IMR-90 (cell line): Measurements from ENCODE around the gene BROX. TPM values are rescaled to one million over a fixed set of nuclear protein-coding genes. Genes with fewer than 3 reads are reported as not detected.

ENCODE experiments used
- ATAC-seq: fragments of 200-7000 bp; cut with Tn5 transposase; 2 replicates; pipeline ENCODE4 v1.9.1; 2020; ENCODE audit warnings: low read depth, mild to moderate bottlenecking, moderate library complexity
- BruUV-seq: library from RNA; stranded (reverse); fragments of 400-500 nt; replicated peaks from 2 replicates; lab custom pipeline; 2021; lab: Mats Ljungman, UMichigan
- CTCF ChIA-PET: fragments of 300-600 bp; formaldehyde crosslinking; extraction: SDS; loops from one replicate; lab custom pipeline; 2021; ENCODE audit warnings: antibody characterized with exemption; lab: Yijun Ruan, JAX
- POLR2A ChIA-PET: fragments of 300-600 bp; sonication (Branson Sonifier 250); formaldehyde crosslinking; loops from one replicate; lab custom pipeline; 2022; ENCODE audit warnings: antibody characterized with exemption; ENCODE audit not compliant: unreplicated experiment; lab: Charles Lee
- DNase-seq: peaks from one replicate; pipeline ENCODE4 v3.0.0; 2013
- H2AFZ ChIP-seq: replicated peaks from 2 replicates; pipeline ENCODE3; 2013; ENCODE audit warnings: low read length, mild to moderate bottlenecking; ENCODE audit not compliant: poor library complexity
- H2AK5ac ChIP-seq: 2 replicates; pipeline ENCODE4 v1.6.1; 2013; ENCODE audit warnings: low read depth, low read length, inconsistent platforms
- H2AK9ac ChIP-seq: replicated peaks from 2 replicates; pipeline ENCODE3; 2013; ENCODE audit warnings: mild to moderate bottlenecking, low read depth, low read length, moderate library complexity; ENCODE audit not compliant: poor library complexity
- H2BK120ac ChIP-seq: 2 replicates; pipeline ENCODE4 v1.6.1; 2013; ENCODE audit warnings: low read depth, low read length, inconsistent platforms
- H2BK15ac ChIP-seq: 3 replicates; pipeline ENCODE4 v1.6.1; 2013; ENCODE audit warnings: low read depth, low read length, inconsistent platforms
- H2BK20ac ChIP-seq: 2 replicates; pipeline ENCODE4 v1.6.1; 2013; ENCODE audit warnings: low read depth, mild to moderate bottlenecking, inconsistent platforms, low read length, moderate library complexity
- H2BK5ac ChIP-seq: 2 replicates; pipeline ENCODE4 v1.6.1; 2013; ENCODE audit warnings: mild to moderate bottlenecking, low read depth, low read length, inconsistent platforms; ENCODE audit not compliant: poor library complexity, severe bottlenecking
- H3K14ac ChIP-seq: replicated peaks from 2 replicates; pipeline ENCODE4 v1.6.1; 2013; ENCODE audit warnings: low read depth, low read length, inconsistent platforms
- H3K18ac ChIP-seq: 2 replicates; pipeline ENCODE4 v1.6.1; 2013; ENCODE audit warnings: low read depth, low read length, control low read depth
- H3K23ac ChIP-seq: 2 replicates; pipeline ENCODE4 v1.6.1; 2013; ENCODE audit warnings: low read depth, low read length, inconsistent platforms
- H3K27ac ChIP-seq: 2 replicates; pipeline ENCODE4 v1.5.1; 2013; ENCODE audit warnings: mild to moderate bottlenecking, control low read depth, low read length; ENCODE audit not compliant: insufficient read depth
- H3K27me3 ChIP-seq: 2 replicates; pipeline ENCODE4 v1.6.1; 2013; ENCODE audit warnings: low read length; ENCODE audit not compliant: control insufficient read depth, insufficient read depth
- H3K36me3 ChIP-seq: 2 replicates; pipeline ENCODE4 v1.6.1; 2013; ENCODE audit warnings: low read length, mixed read lengths; ENCODE audit not compliant: control insufficient read depth, insufficient read depth
- H3K4ac ChIP-seq: 2 replicates; pipeline ENCODE4 v1.6.1; 2013; ENCODE audit warnings: low read depth, low read length, inconsistent platforms
- H3K4me1 ChIP-seq: 2 replicates; pipeline ENCODE4 v1.6.1; 2013; ENCODE audit warnings: low read length, mixed read lengths; ENCODE audit not compliant: control insufficient read depth, insufficient read depth
- H3K4me2 ChIP-seq: 2 replicates; pipeline ENCODE4 v1.6.1; 2013; ENCODE audit warnings: low read depth, mild to moderate bottlenecking, control low read depth, low read length, moderate library complexity
- H3K4me3 ChIP-seq: 2 replicates; pipeline ENCODE4 v1.5.1; 2013; ENCODE audit warnings: low read depth, mild to moderate bottlenecking, control low read depth, low read length, moderate library complexity; ENCODE audit not compliant: insufficient read depth
- H3K56ac ChIP-seq: 2 replicates; pipeline ENCODE4 v1.6.1; 2013; ENCODE audit warnings: low read length, inconsistent platforms; ENCODE audit not compliant: insufficient read depth; ENCODE audit errors: extremely low read depth
- H3K79me1 ChIP-seq, 2 experiments: 2 replicates each; pipeline ENCODE4 v1.6.1; 2013; ENCODE audit warnings: low read length in 2 of 2, inconsistent platforms in 1 of 2, low read depth in 1 of 2
- H3K9ac ChIP-seq: 2 replicates; pipeline ENCODE4 v1.6.1; 2013; ENCODE audit warnings: low read depth, low read length, control low read depth
- H3K9me1 ChIP-seq: 2 replicates; pipeline ENCODE4 v1.6.1; 2013; ENCODE audit warnings: low read length, inconsistent platforms; ENCODE audit not compliant: insufficient read depth
- H3K9me3 ChIP-seq: 2 replicates; pipeline ENCODE4 v1.6.1; 2013; ENCODE audit warnings: low read length; ENCODE audit not compliant: control insufficient read depth, insufficient read depth
- H4K20me1 ChIP-seq: 2 replicates; pipeline ENCODE4 v1.6.1; 2013; ENCODE audit warnings: low read length, inconsistent platforms; ENCODE audit not compliant: insufficient read depth
- H4K5ac ChIP-seq: 2 replicates; pipeline ENCODE4 v1.6.1; 2013; ENCODE audit warnings: mild to moderate bottlenecking, low read depth, low read length, control low read depth
- H4K8ac ChIP-seq, 2 experiments: 2 replicates each; pipeline ENCODE4 v1.6.1; 2013; ENCODE audit warnings: low read depth in 2 of 2, low read length in 2 of 2, control low read depth in 1 of 2, inconsistent platforms in 1 of 2
- H4K91ac ChIP-seq: 2 replicates; pipeline ENCODE4 v1.6.1; 2013; ENCODE audit warnings: low read depth, low read length, inconsistent platforms; ENCODE audit not compliant: insufficient read depth
- MAZ ChIP-seq: IDR thresholded peaks from 2 replicates; pipeline ENCODE4 v1.6.1; 2012; ENCODE audit warnings: low read depth, mild to moderate bottlenecking, low read length, improper control_type of control experiment, moderate library complexity, borderline replicate concordance
- WGBS, 2 experiments: methylation state at CpG; one replicate each; pipeline versions ENCODE4 v1.1.5 to v1.1.7; 2013; ENCODE audit warnings: missing lambda C conversion rate in 2 of 2; ENCODE audit not compliant: insufficient read length in 1 of 2; ENCODE audit errors: extremely low coverage in 2 of 2; 5-methylcytosine and 5-hydroxymethylcytosine counted together
- dilution Hi-C: fragments of 300-500 bp; cut with HindIII; formaldehyde crosslinking; loops from one replicate; pipeline ENCODE4 v1.14.3; 2018; ENCODE audit warnings: low sequenced_read_pairs; ENCODE audit not compliant: unreplicated experiment
- in situ Hi-C: fragments of 300-500 bp; cut with MboI; formaldehyde crosslinking; loops from 3 replicates; pipeline ENCODE4 v1.14.3; 2019; ENCODE audit warnings: low sequenced_read_pairs, inconsistent platforms, mixed read lengths
- intact Hi-C: fragments of 100-400 bp; cut with micrococcal nuclease; formaldehyde crosslinking; loops from 2 replicates; pipeline ENCODE4 v1.10.0; 2022
- polyA plus RNA-seq, 3 experiments: library from polyadenylated mRNA; depleted of rRNA; stranded (reverse); fragments of >200 nt; gene quantifications; 2 replicates each; pipeline ENCODE4 v1.2.3, GENCODE V29; 2012; ENCODE audit warnings: low replicate concordance in 1 of 3
- total RNA-seq: library from RNA; depleted of rRNA; stranded (reverse); fragments of >200 nt; gene quantifications from 2 replicates; pipeline ENCODE4 v1.2.3, GENCODE V29; 2012

The BROX gene
- total and polyA plus RNA-seq, 2 of the 4 experiments (the other 2 are of a cell fraction) = 6.8 to 43.4 TPM

GRCh38 chr1:222680080-222680479 is 32.3 kb upstream of the BROX start:
- Histone ChIP-seq H2AK5ac (no peak overlapping the region), H4K5ac (no peak overlapping the region), H3K23ac (no peak overlapping the region), H3K9me1 (peaks cover 4% of the 10 kb centered on the region), H3K9ac (no peak overlapping the region), H3K4me2 (no peak overlapping the region), H4K8ac (no peak overlapping the region), H2BK5ac (no peak overlapping the region), H4K20me1 (no peaks in the 10 kb centered on the region), H4K91ac (no peak overlapping the region), H3K4me1 (no peaks in the 10 kb centered on the region), H2AFZ (no peak overlapping the region), H3K14ac (no peak overlapping the region), H2BK120ac (no peak overlapping the region), H3K56ac (no peak overlapping the region), H2AK9ac (no peak overlapping the region), H2BK15ac (no peak overlapping the region), H3K4me3 (no peak overlapping the region), H3K4ac (no peak overlapping the region), H3K27ac (no peak overlapping the region), H3K18ac (no peak overlapping the region), H3K9me3 (no peaks in the 10 kb centered on the region), H3K27me3 (no peaks in the 10 kb centered on the region), H2BK20ac (no peak overlapping the region), H3K36me3 (peaks cover 14% of the 10 kb centered on the region), H3K79me1 (peaks cover 5 to 12% of the 10 kb centered on the region in 2 experiments; a peak in 2 of 4 replicates)
- no TSS peak for BruUV-seq
- no peak for TF ChIP-seq MAZ
- intact Hi-C loops (no loop called here), dilution Hi-C loops (no loop called here), in situ Hi-C loops (no loop called here)
- DNase-seq = no peak
- no peak for ATAC-seq
- ChIA-PET POLR2A (no interaction called here), CTCF (no interaction called here)
- WGBS, 2 experiments = no CpG with 5 or more reads among the region's 1 CpG
